ENCODE data around the gene KCNJ12.
"Not testable (repeated sequence)": the region's sequence is repeated elsewhere in the genome, so short reads cannot be mapped to it uniquely, and the experiment has no call there.

KCNJ12 gene

DNA sequence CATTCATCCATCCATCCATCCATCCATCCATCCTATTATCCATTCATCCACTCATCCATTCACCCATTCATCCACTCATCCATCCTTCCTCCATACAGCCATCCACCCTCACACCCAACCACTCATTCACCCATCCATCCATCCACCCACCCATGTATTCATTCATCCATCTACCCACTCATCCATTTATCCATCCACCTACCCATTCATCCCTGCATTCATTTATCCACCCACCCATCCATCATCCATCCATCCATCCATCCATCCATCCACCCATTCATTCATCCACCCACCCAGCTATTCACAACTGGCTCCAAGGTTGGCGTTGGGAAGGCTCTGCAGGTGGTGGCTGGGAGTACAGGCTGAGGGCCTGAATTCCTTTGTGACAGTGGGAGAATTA, 31.6 kb downstream of the KCNJ12 start:
- DNase-seq (ENCODE audit: low read depth in 3 of 3) = not testable (repeated sequence)

DNA sequence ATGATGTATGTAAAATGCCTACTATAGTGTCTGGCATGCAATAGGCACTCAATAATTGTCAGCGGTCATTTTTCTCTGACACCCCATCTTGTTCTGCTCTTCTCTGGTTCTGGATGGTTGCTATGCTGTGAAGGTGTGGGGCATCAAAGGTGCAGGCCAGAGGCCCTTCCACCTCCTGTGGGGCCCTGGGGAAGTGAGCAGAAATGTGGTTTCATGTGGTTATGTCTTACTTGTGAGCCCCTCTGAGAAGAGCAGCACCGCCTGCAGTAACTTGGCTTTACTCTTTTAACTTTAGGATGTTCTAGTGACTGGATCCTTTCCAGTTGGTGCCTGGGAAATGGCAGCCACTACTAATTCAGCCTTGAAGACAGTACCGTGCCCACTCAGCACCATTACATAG, 32.1 kb downstream of the KCNJ12 start:
- not testable (repeated sequence) for DNase-seq (ENCODE audit: low read depth in 3 of 3)

DNA sequence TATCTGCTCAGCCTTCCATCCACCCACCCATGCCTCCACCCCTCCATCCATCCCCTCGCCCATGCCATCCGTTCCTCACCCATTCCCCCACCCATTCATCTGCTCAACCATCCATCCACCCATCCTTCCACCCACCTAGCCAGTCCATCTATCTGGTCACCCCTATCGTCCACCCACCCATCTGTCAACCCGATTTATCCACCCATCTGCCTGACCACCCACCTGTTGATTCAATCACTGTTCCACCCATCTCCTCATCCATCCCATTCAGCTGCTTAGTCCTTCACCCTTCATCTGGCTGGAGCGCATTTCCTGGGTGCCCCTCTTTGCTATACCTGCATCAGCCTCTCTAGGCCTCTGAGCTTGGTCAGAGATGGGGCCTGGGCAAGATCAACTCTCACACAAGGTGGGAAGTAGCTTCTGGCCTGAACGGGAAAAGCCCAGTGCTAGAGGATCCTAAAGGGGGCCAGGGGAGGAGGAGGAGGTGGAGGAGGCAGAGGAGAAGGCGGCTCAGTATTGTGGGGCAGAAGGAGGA, 32.7 kb downstream of the KCNJ12 start:
- DNase-seq (ENCODE audit: low read depth in 3 of 3) = not testable (repeated sequence)

DNA sequence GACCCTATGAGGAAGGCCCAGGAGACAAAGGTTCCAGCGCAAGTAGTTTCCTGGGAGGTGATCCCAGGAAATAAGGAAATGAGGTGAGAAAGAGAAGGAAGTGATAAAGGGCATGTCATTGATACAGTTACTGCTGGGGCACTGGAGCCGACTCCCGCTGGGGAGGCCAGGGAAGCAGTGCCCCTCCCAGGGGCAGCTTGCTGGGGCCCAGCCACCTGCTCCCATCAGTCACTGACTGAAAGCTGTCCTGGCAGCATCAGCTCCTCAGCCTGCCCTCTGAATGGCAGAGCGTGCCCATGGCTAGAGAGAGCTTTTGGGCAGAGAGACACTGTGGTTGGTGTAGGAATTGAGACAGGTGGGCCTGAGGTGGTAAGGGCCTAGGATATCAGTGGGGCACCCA, 33.2 kb downstream of the KCNJ12 start:
- DNase-seq (ENCODE audit: low read depth in 3 of 3) = not testable (repeated sequence)

DNA sequence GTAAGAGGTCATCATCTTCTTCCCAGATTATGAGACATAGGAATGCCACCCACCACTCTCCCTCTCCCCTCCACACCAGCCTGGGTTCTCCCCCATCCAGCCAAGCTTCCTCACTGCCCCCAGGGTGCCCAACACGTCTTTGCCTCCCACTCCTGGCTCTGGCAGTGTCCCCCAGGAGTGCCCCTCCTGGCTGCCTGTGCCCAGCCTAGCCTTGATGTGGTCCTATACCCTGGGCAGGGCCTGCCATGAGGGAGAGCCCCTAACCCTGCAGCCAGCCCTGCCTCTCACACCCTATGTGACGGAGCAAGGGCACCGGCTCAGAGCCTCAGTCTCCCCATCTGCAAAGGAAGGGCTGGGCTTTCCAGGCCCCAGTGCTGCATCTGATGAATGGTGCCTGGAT, 33.8 kb downstream of the KCNJ12 start:
- not testable (repeated sequence) for DNase-seq (ENCODE audit: low read depth in 3 of 3)

DNA sequence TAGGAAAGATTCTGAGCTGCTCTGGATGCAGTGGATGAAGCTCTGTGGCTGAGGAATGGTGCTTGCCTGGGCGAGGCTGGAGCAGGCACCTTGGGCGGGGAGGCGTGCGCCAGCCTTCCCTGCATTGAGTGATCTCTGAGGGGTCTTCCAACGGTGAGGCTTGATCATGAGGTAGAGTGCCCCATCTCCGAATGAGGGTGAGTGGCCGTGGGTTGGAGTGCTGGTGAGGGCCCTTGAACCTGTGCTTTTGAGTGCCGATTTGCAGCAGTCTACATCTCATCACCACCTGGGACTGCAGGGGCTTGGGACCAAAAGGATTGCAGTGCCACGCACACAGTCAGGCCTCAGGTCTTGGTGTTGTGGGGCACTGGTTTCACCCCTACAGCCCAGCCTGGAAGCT, 34.2 kb downstream of the KCNJ12 start:
- DNase-seq (ENCODE audit: low read depth in 3 of 3) = not testable (repeated sequence)

GRCh38 chr17:21410906-21411678, 34.9 kb downstream of the KCNJ12 start:
- DNase-seq (ENCODE audit: low read depth in 3 of 3) = not testable (repeated sequence)

GRCh38 chr17:21411679-21412205, 35.6 kb downstream of the KCNJ12 start:
- not testable (repeated sequence) for DNase-seq (ENCODE audit: low read depth in 3 of 3)

- DNase-seq (ENCODE audit: low read depth in 3 of 3) = not testable (repeated sequence)
Measured at GRCh38 chr17:21412207-21412681, 36.1 kb downstream of the KCNJ12 start.

- DNase-seq (ENCODE audit: low read depth in 3 of 3) = not testable (repeated sequence)
Measured at GRCh38 chr17:21413570-21414279, 37.6 kb downstream of the KCNJ12 start.

DNA sequence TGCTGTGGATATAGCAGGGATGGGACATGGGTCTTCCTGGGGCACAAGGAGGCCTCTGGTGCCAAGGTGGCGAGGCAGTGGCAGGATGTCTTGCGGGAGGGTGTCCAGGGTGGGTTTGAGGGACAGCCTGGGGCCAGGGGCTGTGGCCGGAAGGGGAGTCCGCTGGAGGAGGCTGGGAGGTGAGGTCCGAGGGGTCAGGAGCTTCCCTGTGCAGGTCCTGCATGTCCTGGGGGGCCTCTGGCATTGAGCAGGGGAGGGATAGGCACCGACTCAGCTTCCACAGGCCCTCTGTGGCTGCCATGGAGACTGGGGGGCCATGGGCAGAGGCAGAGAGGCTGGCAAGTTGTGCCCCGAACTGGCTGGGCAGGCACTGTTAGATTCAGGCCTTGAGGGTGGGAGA, 38.5 kb downstream of the KCNJ12 start:
- not testable (repeated sequence) for DNase-seq (ENCODE audit: low read depth in 3 of 3)

DNA sequence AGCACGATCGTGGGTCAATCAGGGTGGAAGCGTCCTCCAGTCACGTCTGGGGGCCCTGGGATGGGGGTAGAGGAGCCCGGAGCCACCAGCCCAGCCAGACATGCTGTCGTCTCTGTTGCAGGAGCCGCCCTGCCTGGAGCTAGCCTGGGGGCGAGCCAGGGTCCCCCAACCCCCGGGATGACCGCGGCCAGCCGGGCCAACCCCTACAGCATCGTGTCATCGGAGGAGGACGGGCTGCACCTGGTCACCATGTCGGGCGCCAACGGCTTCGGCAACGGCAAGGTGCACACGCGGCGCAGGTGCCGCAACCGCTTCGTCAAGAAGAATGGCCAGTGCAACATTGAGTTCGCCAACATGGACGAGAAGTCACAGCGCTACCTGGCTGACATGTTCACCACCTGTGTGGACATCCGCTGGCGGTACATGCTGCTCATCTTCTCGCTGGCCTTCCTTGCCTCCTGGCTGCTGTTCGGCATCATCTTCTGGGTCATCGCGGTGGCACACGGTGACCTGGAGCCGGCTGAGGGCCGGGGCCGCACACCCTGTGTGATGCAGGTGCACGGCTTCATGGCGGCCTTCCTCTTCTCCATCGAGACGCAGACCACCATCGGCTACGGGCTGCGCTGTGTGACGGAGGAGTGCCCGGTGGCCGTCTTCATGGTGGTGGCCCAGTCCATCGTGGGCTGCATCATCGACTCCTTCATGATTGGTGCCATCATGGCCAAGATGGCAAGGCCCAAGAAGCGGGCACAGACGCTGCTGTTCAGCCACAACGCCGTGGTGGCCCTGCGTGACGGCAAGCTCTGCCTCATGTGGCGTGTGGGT, 39.2 kb downstream of the KCNJ12 start:
- DNase-seq (ENCODE audit: low read depth in 3 of 3) = not testable (repeated sequence)

DNA sequence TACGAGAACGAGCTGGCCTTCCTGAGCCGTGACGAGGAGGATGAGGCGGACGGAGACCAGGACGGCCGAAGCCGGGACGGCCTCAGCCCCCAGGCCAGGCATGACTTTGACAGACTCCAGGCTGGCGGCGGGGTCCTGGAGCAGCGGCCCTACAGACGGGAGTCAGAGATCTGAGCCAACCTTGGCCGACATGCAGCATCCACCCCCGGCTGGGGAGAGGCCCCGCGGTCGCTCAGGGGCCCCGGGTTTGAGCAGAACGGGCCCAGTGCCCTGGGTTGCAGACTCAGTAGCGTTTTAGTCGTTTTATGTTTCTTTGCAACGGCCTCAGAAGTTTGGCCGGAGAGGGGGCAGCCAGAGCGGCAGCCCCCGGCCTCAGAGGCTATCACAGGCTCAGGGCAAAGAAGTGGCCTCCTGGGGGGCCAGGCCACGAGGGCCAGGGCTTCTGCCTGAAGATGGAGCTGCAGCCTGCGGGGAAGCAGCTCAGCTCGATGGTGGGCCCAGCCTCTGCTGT, 40.4 kb downstream of the KCNJ12 start:
- DNase-seq (ENCODE audit: low read depth in 3 of 3) = not testable (repeated sequence)

DNA sequence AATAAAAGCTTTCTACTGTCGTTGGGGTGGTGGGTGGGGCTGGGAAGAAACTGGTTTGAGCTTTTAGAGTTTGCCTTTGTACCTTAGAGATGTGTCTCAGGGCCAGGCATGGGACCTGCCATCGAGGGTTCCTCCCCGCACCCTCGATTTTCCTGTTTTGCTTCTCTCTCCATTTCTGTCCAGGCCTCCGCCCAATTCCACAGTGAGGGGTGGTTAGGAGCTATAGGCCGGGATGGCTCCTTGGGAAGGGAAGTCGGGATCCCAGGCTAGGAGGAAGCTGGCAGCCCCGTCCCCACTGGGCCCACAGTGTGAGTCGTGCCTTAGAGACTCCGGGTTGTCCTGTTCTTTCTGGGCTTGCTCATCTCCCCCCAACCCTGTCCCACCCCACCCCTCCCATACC, 41.2 kb downstream of the KCNJ12 start:
- not testable (repeated sequence) for DNase-seq (ENCODE audit: low read depth in 3 of 3)

DNA sequence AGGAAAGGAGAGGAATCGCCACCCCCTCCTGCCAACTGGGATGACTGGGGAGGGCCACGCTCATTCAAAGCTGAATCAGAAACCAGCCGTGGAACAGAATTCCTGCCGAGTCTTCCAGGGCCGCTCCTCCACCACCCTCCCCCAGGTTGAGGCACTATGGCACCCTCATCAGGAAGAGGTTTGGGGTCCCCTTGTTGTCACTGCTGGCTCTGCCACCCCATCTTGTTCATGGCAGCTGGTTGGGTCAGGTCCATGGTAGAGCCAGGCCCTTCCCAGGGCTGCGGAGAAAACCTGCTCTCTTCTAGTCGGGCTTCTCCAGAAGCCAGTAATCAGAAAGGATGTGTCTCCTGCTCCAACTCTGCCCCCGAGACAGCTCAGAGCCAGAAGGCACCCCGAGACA, 41.8 kb downstream of the KCNJ12 start:
- DNase-seq (ENCODE audit: low read depth in 3 of 3) = no peak

DNA sequence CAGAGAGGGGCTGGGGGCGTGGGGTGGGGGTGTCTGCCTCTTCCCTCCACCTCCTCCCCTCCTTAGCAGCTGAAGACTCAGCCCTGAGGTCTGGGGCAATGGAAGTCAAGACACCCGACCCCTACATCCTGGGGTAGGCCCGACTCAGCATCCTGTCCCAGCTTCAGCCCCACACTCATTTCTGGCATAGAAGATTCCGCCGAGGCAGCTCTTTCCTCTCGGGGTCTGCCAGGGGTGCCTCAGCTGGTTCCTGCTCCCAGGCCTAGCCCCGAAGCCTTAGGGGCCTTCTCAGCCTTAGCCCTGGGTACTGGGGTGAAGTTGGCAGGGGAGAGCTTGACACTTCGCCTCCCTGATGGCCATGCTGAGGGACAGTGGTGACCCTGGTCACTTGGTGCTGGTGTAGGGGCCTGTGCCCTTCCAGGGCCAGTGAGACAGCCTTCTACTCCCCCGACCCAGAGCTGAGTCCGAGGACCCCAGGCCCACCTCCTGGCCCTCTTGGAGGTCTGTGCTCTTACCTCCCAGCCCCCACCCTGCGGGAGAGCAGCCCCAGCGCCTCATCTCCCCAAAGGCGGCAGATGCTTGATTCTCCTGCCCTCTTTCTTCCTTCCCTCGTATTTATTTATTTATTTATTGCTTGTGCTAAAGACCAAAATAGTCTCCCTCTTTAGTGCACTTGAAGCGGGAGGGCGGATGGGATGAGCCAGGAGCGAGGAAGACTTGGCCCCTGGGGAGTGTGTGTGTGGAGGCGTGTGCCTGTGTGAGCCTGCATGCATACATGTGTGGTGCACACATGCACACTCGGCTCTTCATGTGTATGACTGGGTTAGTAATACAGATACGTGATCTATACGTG, 42.5 kb downstream of the KCNJ12 start:
- DNase-seq (ENCODE audit: low read depth in 3 of 3) = no peak

- DNase-seq (ENCODE audit: low read depth in 3 of 3) = no peak
Measured at GRCh38 chr17:21419299-21420239, 43.4 kb downstream of the KCNJ12 start.

GRCh38 chr17:21420503-21421090, 44.4 kb downstream of the KCNJ12 start:
- not testable (repeated sequence) for DNase-seq (ENCODE audit: low read depth in 3 of 3)

Data from stimulated activated CD4-positive, alpha-beta T cell treated with anti-CD3 and anti-CD28 coated beads, TNF-alpha, amount 100 ng/mL, for 48 hours (primary cell).